Uterus (tissue), 4 donors: Measurements from ENCODE around the gene UBQLN1. TPM values are rescaled to one million over a fixed set of nuclear protein-coding genes. Genes with fewer than 3 reads are reported as not detected.

Experiments used
- DNase-seq, 2 donors: peaks; one replicate each; pipeline ENCODE4 v3.0.0-alpha.2; 2019 to 2020
- H3K27ac ChIP-seq, 2 donors: fragments of 200-600 bp; sonication (generic); 1 replicate in 1 of 2; 2 replicates in 1 of 2; pipeline ENCODE4 v1.5.1; 2016 to 2018
- H3K27me3 ChIP-seq, 2 donors: fragments of 200-600 bp; sonication (generic); one replicate each; pipeline ENCODE4 v1.5.1; 2018 to 2019; ENCODE audit warnings: control low read depth in 1 of 2
- H3K36me3 ChIP-seq, 2 donors: fragments of 200-600 bp; sonication (generic); one replicate each; pipeline ENCODE4 v1.5.1; 2019; ENCODE audit warnings: control low read depth in 1 of 2
- H3K4me1 ChIP-seq, 2 donors: fragments of 200-600 bp; sonication (generic); one replicate each; pipeline ENCODE4 v1.5.1; 2018 to 2019; ENCODE audit warnings: control low read depth in 1 of 2
- H3K4me3 ChIP-seq, 2 donors: fragments of 200-600 bp; sonication (generic); 1 replicate in 1 of 2; 2 replicates in 1 of 2; pipeline ENCODE4 v1.5.1; 2018 to 2019; ENCODE audit warnings: mild to moderate bottlenecking in 1 of 2
- H3K9me3 ChIP-seq, 2 donors: fragments of 200-600 bp; sonication (generic); one replicate each; pipeline ENCODE4 v1.5.1; 2019; ENCODE audit warnings: control low read depth in 1 of 2
- CTCF ChIP-seq, 4 experiments: fragments of 200-600 bp in 2 of 4; fragments of 450-650 bp in 2 of 4; sonication (generic) in 2 of 4; IDR thresholded peaks; one replicate each; pipeline ENCODE4 v1.5.1; 2016 to 2019; ENCODE audit warnings: antibody characterized with exemption in 4 of 4, mild to moderate bottlenecking in 2 of 4, moderate library complexity in 1 of 4
- POLR2A ChIP-seq, 2 donors: fragments of 450-650 bp; IDR thresholded peaks; one replicate each; pipeline ENCODE4 v1.6.1; 2016; ENCODE audit warnings: antibody characterized with exemption in 2 of 2, mild to moderate bottlenecking in 1 of 2, moderate library complexity in 1 of 2
- intact Hi-C: fragments of 100-400 bp; cut with DNase I; formaldehyde crosslinking; loops from one replicate; pipeline ENCODE4 v1.15.1; 2023; ENCODE audit warnings: low total_unique reads
- total RNA-seq, 4 donors: library from RNA; depleted of rRNA in 3 of 4; stranded (reverse); fragments of >200 nt in 3 of 4; gene quantifications; one replicate each; pipeline versions ENCODE4 v1.1.0 to v1.2.4, GENCODE V29; 2014 to 2023
- donor health status: DM: yes; HTN: yes; CAD: no.

UBQLN1 gene
- total RNA-seq, 4 donors from 2014 or later: 66.8 to 155 (median 98.1) TPM

DNA sequence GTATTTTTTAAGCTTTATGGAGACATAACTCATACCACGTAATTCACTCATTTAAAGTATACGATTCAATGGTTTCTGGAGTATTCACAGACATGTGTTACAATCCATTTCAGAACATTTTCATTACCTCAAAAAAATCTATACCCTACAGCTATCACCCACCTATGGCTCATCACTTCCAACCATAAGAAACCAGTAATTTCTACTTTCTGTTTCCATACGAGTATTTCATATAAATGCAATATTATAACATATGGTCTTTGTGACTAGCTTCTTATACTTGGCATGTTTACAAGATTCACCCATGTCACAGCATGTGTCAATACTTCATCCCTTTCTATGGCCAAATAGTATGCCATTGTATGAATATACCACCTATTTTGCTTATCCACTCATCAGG, 18.8 kb downstream of the UBQLN1 start:
- Histone ChIP-seq H3K27ac (no peak overlapping the region), H3K27me3 (no peaks in the 10 kb centered on the region), H3K9me3 (no peaks in the 10 kb centered on the region), H3K36me3 (no peaks in the 10 kb centered on the region), H3K4me3 (no peak overlapping the region), H3K4me1 (no peaks in the 10 kb centered on the region)
- intact Hi-C loops: no loop called here
- TF ChIP-seq POLR2A (IDR thresholded peaks at IDR 0.05) (no peak), CTCF (IDR thresholded peaks at IDR 0.05) (no peak)
- no peak for DNase-seq

DNA sequence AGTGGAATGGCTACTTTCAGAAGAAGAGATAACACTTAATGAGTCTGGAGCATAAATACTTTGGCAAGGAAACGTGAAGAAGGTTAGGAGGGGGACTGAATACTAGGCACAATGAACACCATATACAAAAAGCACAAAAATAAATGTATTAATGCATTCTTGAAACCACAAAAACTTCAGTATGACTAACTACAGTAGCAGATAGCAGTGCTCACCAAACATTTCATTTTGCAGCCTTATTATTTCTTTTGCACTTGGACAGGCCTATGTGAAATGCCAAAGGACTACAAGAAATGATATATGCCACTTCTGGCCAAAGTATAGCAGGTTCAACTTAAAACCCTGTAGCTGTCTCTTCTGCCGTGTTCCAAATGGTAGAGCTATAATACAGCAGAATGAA, 26.3 kb downstream of the UBQLN1 start:
- no peaks in the 10 kb centered on the region for H3K27me3 ChIP-seq
- no peak for DNase-seq
- intact Hi-C loops: no loop called here
- H3K36me3 ChIP-seq: no peaks in the 10 kb centered on the region
- no peaks in the 10 kb centered on the region for H3K9me3 ChIP-seq
- H3K4me1 ChIP-seq: no peaks in the 10 kb centered on the region
- H3K27ac ChIP-seq: no peak overlapping the region
- no peak overlapping the region for H3K4me3 ChIP-seq
- TF ChIP-seq CTCF (IDR thresholded peaks at IDR 0.05) (no peak), POLR2A (IDR thresholded peaks at IDR 0.05) (no peak)

DNA sequence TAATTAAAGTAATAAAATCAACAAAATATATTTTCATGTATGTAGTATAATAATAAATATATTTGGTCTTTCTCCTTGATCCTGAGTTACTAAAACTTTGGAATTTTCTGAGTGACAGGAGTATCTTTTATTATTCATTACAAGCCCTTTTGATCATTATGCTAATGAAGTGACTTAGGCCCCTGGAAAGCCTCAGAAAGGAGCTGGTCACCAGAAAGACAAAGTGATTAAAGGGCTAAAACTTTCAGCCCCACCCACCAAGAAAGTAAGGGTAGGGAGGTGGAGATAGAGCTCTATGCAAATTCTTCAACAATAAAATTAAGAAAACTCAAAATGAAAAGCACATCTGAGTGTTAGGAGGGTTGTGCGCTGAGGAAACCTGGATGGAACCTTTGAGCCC, 27.5 kb downstream of the UBQLN1 start:
- Histone ChIP-seq H3K36me3 (no peaks in the 10 kb centered on the region), H3K4me1 (no peaks in the 10 kb centered on the region), H3K27ac (no peak overlapping the region), H3K27me3 (no peaks in the 10 kb centered on the region), H3K4me3 (no peak overlapping the region), H3K9me3 (no peaks in the 10 kb centered on the region)
- DNase-seq: no peak
- intact Hi-C loops: no loop called here
- TF ChIP-seq CTCF (IDR thresholded peaks at IDR 0.05): no peak
- TF ChIP-seq POLR2A (IDR thresholded peaks at IDR 0.05): no peak

- Histone ChIP-seq H3K27ac (no peak overlapping the region), H3K9me3 (no peaks in the 10 kb centered on the region), H3K4me1 (no peaks in the 10 kb centered on the region), H3K36me3 (no peaks in the 10 kb centered on the region), H3K27me3 (no peaks in the 10 kb centered on the region), H3K4me3 (no peak overlapping the region)
- DNase-seq: no peak
- TF ChIP-seq CTCF (IDR thresholded peaks at IDR 0.05) (no peak), POLR2A (IDR thresholded peaks at IDR 0.05) (no peak)
- intact Hi-C loops: no loop called here
Measured at GRCh38 chr9:83677596-83677995, 30.2 kb downstream of the UBQLN1 start.

DNA sequence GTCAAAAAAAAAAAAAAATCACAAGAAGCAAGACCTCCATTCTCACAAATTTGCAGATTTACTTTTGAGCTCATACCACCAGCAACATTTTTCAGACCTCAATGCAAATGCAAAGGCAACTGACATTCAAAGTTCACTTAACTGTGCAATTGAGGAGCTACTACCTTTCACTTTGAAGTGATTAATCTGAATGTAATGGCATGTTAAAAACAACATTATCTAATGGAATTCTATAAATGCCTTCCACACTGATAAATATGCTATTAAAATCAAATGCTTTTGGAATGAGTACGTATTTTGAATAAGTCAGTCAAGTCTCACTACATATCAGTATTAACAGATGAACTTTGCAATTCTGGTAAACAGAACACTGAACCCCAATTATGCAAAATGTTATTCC, 32.3 kb downstream of the UBQLN1 start:
- Histone ChIP-seq H3K36me3 (no peaks in the 10 kb centered on the region), H3K27me3 (no peaks in the 10 kb centered on the region), H3K4me3 (no peak overlapping the region), H3K27ac (no peak overlapping the region), H3K4me1 (no peaks in the 10 kb centered on the region), H3K9me3 (no peaks in the 10 kb centered on the region)
- intact Hi-C loops: no loop called here
- DNase-seq: no peak
- TF ChIP-seq POLR2A (IDR thresholded peaks at IDR 0.05): no peak
- no peak for TF ChIP-seq CTCF (IDR thresholded peaks at IDR 0.05)
